GM12878 (cell line): ENCODE results near the gene ACSF2. TPM values are rescaled to one million over a fixed set of nuclear protein-coding genes. Genes with fewer than 3 reads are reported as not detected.

Experiments
- ATAC-seq: fragments of 200-7000 bp; cut with Tn5 transposase; 3 replicates; pipeline ENCODE4 v1.9.1; 2020; ENCODE audit warnings: mild to moderate bottlenecking, moderate library complexity
- BruUV-seq: library from RNA; stranded (reverse); fragments of 400-500 nt; replicated peaks from 2 replicates; lab custom pipeline; 2021; lab: Mats Ljungman, UMichigan
- CTCF ChIA-PET: fragments of 300-600 bp; sonication (Branson Sonifier 250); formaldehyde crosslinking; extraction: SDS; loops from one replicate; lab custom pipeline; 2021; ENCODE audit warnings: inconsistent platforms; lab: Yijun Ruan, JAX
- POLR2A ChIA-PET: fragments of 350-600 bp; formaldehyde crosslinking; extraction: SDS; loops from one replicate; lab custom pipeline; 2021; ENCODE audit warnings: inconsistent platforms; lab: Charles Lee
- RAD21 ChIA-PET: fragments of 300-600 bp; sonication (Branson Sonifier 250); formaldehyde crosslinking; loops from one replicate; lab custom pipeline; 2023; ENCODE audit warnings: antibody characterized with exemption; ENCODE audit not compliant: unreplicated experiment; lab: Charles Lee
- SMC1A ChIA-PET: fragments of 300-600 bp; sonication (Branson Sonifier 250); formaldehyde crosslinking; loops from one replicate; lab custom pipeline; 2023; ENCODE audit not compliant: unreplicated experiment, uncharacterized antibody; lab: Charles Lee
- DNase-seq: peaks from one replicate; pipeline ENCODE4 v3.0.0-alpha.2; 2011; ENCODE audit warnings: low read depth, low spot score
- FAIRE-seq: peaks from 3 replicates; lab custom pipeline; 2011; peaks lifted over from hg19 to GRCh38; lab: Jason Lieb, UNC
- H2AFZ ChIP-seq: 2 replicates; pipeline ENCODE4 v1.6.0; 2011; ENCODE audit warnings: low read depth, low read length, control low read depth; ENCODE audit not compliant: control insufficient read depth
- H3K27ac ChIP-seq: 2 replicates; pipeline ENCODE4 v1.5.1; 2011; ENCODE audit warnings: control low read depth; ENCODE audit not compliant: control insufficient read depth, insufficient read depth
- H3K27me3 ChIP-seq, 2 experiments: replicated peaks in 1 of 2; 2 replicates each; pipeline versions ENCODE4 v1.6.0 to v1.6.1; 2011; ENCODE audit warnings: low read length in 1 of 2; ENCODE audit not compliant: control insufficient read depth in 2 of 2, insufficient read depth in 2 of 2
- H3K36me3 ChIP-seq, 2 experiments: 2 replicates each; pipeline ENCODE4 v1.5.1; 2011; ENCODE audit warnings: low read length in 1 of 2; ENCODE audit not compliant: control insufficient read depth in 2 of 2, insufficient read depth in 2 of 2
- H3K4me1 ChIP-seq: 2 replicates; pipeline ENCODE4 v1.6.1; 2011; ENCODE audit warnings: mild to moderate bottlenecking, low read length, moderate library complexity, mixed read lengths; ENCODE audit not compliant: control insufficient read depth, insufficient read depth
- H3K4me2 ChIP-seq: 2 replicates; pipeline ENCODE4 v1.6.0; 2011; ENCODE audit warnings: control low read depth; ENCODE audit not compliant: control insufficient read depth, insufficient read depth
- H3K4me3 ChIP-seq: fragments of 200-600 bp; sonication (generic); 2 replicates; pipeline ENCODE4 v1.5.1; 2016
- H3K79me2 ChIP-seq: 2 replicates; pipeline ENCODE4 v1.6.0; 2011; ENCODE audit warnings: low read length; ENCODE audit not compliant: control insufficient read depth, insufficient read depth
- H3K9ac ChIP-seq: 2 replicates; pipeline ENCODE4 v1.8.0; 2011; ENCODE audit warnings: low read length, control low read depth, mixed read lengths; ENCODE audit not compliant: control insufficient read depth, insufficient read depth
- H3K9me3 ChIP-seq: replicated peaks from 3 replicates; pipeline ENCODE4 v1.5.1; 2011; ENCODE audit warnings: mild to moderate bottlenecking, low read length; ENCODE audit not compliant: control insufficient read depth, insufficient read depth
- H4K20me1 ChIP-seq: 2 replicates; pipeline ENCODE4 v1.6.0; 2011; ENCODE audit not compliant: control insufficient read depth, insufficient read depth
- CHD4 ChIP-seq: fragments of 200-600 bp; sonication (generic); IDR thresholded peaks from 2 replicates; pipeline ENCODE4 v1.6.1; 2016; ENCODE audit warnings: mild to moderate bottlenecking
- FOXK2 ChIP-seq: fragments of 450-650 bp; IDR thresholded peaks from 2 replicates; pipeline ENCODE4 v1.6.1; 2017; ENCODE audit warnings: mild to moderate bottlenecking, moderate library complexity
- HCFC1 ChIP-seq: fragments of 150-350 bp; IDR thresholded peaks from 2 replicates; pipeline ENCODE4 v1.6.1; 2014; ENCODE audit warnings: low read length
- NKRF ChIP-seq: fragments of 450-650 bp; conservative IDR thresholded peaks from 2 replicates; pipeline ENCODE4 v1.6.1; 2017; ENCODE audit warnings: mild to moderate bottlenecking, moderate library complexity
- NR2F1 ChIP-seq: fragments of 450-650 bp; conservative IDR thresholded peaks from 2 replicates; pipeline ENCODE4 v1.6.1; 2017; ENCODE audit warnings: mild to moderate bottlenecking
- STAT1 ChIP-seq: fragments of 450-650 bp; conservative IDR thresholded peaks from 2 replicates; pipeline ENCODE4 v1.6.1; 2014; ENCODE audit warnings: antibody characterized with exemption, mild to moderate bottlenecking
- ZBED1 ChIP-seq: IDR thresholded peaks from 2 replicates; pipeline ENCODE4 v1.6.1; 2016; ENCODE audit warnings: borderline replicate concordance
- ZNF217 ChIP-seq: fragments of 450-650 bp; IDR thresholded peaks from 2 replicates; pipeline ENCODE4 v1.6.1; 2017; ENCODE audit warnings: antibody characterized with exemption, mild to moderate bottlenecking
- ZSCAN29 ChIP-seq: fragments of 450-650 bp; IDR thresholded peaks from 2 replicates; pipeline ENCODE4 v1.6.1; 2017; ENCODE audit warnings: mild to moderate bottlenecking, moderate library complexity
- WGBS: methylation state at CpG from one replicate; pipeline ENCODE4 v1.1.6; 2016; ENCODE audit warnings: low lambda C conversion rate; ENCODE audit not compliant: insufficient replicate concordance, insufficient coverage; ENCODE audit errors: missing lambda C conversion rate; 5-methylcytosine and 5-hydroxymethylcytosine counted together
- in situ Hi-C: fragments of 300-500 bp; cut with MboI; formaldehyde crosslinking; loops from 9 replicates; pipeline ENCODE4 v1.14.3; 2018; ENCODE audit warnings: mixed read lengths
- intact Hi-C: fragments of 100-400 bp; cut with micrococcal nuclease; formaldehyde crosslinking; loops from one replicate; pipeline ENCODE4 v1.14.2; 2022; ENCODE audit not compliant: unreplicated experiment
- polyA plus RNA-seq, 11 experiments: library from polyadenylated mRNA; depleted of rRNA in 4 of 11; unstranded in 6 of 11; stranded (reverse) in 5 of 11; fragments of >200 nt; fragmentation: Nextera tagmentation in 4 of 11; fragmentation: Illumina TruSeq in 1 of 11; extraction: Ambion mirVana in 4 of 11; extraction: Trizol in 1 of 11; gene quantifications; 1 replicate in 1 of 11; 2 replicates in 10 of 11; pipeline versions ENCODE4 v1.2.1 to v1.2.3, GENCODE V29; 2011 to 2016; ENCODE audit warnings: inconsistent platforms in 2 of 11, missing spikeins in 2 of 11, low read depth in 1 of 11
- total RNA-seq, 4 experiments: library from RNA; depleted of rRNA in 3 of 4; stranded (reverse); fragments of >200 nt in 3 of 4; fragmentation: Illumina TruSeq in 1 of 4; extraction: Trizol in 1 of 4; gene quantifications; 2 replicates each; pipeline versions ENCODE4 v1.2.1 to v1.2.3, GENCODE V29; 2013 to 2021

The ACSF2 gene
- total and polyA plus RNA-seq, 10 of the 15 experiments (the other 5 are each of a cell fraction or from before 2014, with no cell fraction given), result 7.1 to 32.8 (median 16.8) TPM

GRCh38 chr17:50487213-50488096 lies 61.4 kb downstream of the ACSF2 start:
- no peak for DNase-seq
- ChIA-PET CTCF (interaction anchor here (0.8 to 2.4 kb wide), 8 partner anchors 8 to 139 kb away, joined by 3 to 8 read pairs (median 4); partner anchors contain the start of gene SPATA20), POLR2A (interaction anchor here (0.7 kb wide), 1 partner anchor 25 kb away, joined by 3 read pairs; no protein-coding TSS in a partner anchor), SMC1A (no interaction called here), RAD21 (no interaction called here)
- FAIRE-seq, result no peak
- intact Hi-C loops, result no loop called here
- no peak for ATAC-seq
- no peak overlapping the region for H3K4me2 ChIP-seq
- H3K79me2 ChIP-seq, result no peaks in the 10 kb centered on the region
- H3K4me1 ChIP-seq, result no peaks in the 10 kb centered on the region
- no peak overlapping the region for H3K27ac ChIP-seq
- WGBS, result 66% methylated on average over 17 of the region's 17 CpGs
- BruUV-seq, result no TSS peak
- no peak overlapping the region for H3K4me3 ChIP-seq
- no peak overlapping the region for H2AFZ ChIP-seq
- H3K9ac ChIP-seq, result no peak overlapping the region
- no peaks in the 10 kb centered on the region for H4K20me1 ChIP-seq
- TF ChIP-seq STAT1 (no peak), NR2F1 (no peak), CHD4 (no peak), ZBED1 (no peak), HCFC1 (no peak), ZNF217 (no peak)
- in situ Hi-C loops, result loop anchor here (10.0 kb wide), 1 partner anchor 137 kb away; no protein-coding TSS in a partner anchor
- H3K27me3 ChIP-seq, result no peaks in the 10 kb centered on the region
- peaks cover 0 to 10% of the 10 kb centered on the region in 2 experiments; a peak in 2 of 4 replicates for H3K36me3 ChIP-seq
- H3K9me3 ChIP-seq, result no peaks in the 10 kb centered on the region

- ChIA-PET POLR2A (no interaction called here), SMC1A (no interaction called here), CTCF (interaction anchor here (2.4 kb wide), 1 partner anchor 12 kb away, joined by 8 read pairs; no protein-coding TSS in a partner anchor), RAD21 (no interaction called here)
- Histone ChIP-seq H3K4me1 (no peaks in the 10 kb centered on the region), H3K79me2 (no peaks in the 10 kb centered on the region), H3K4me3 (no peak overlapping the region), H3K27ac (no peak overlapping the region), H3K9ac (no peak overlapping the region), H3K9me3 (no peaks in the 10 kb centered on the region), H3K36me3 (peaks cover 0 to 6% of the 10 kb centered on the region in 2 experiments; a peak in 2 of 4 replicates), H3K27me3 (no peaks in the 10 kb centered on the region), H3K4me2 (no peak overlapping the region), H2AFZ (no peak overlapping the region), H4K20me1 (no peaks in the 10 kb centered on the region)
- intact Hi-C loops, result no loop called here
- WGBS, result 95% methylated on average over 2 of the region's 2 CpGs
- DNase-seq (no peak), ATAC-seq (no peak), FAIRE-seq (no peak)
- BruUV-seq, result no TSS peak
- in situ Hi-C loops, result loop anchor here (10.0 kb wide), 1 partner anchor 136 kb away; no protein-coding TSS in a partner anchor
- TF ChIP-seq ZSCAN29 (no peak), NKRF (no peak), FOXK2 (no peak)
These were observed 62.9 kb downstream of the ACSF2 start for GRCh38 chr17:50488880-50489279.
